GF-D8 (cell line): ENCODE measurements around the gene MIF4GD.

Source experiments
- DNase-seq: peaks from one replicate; lab custom pipeline; 2025; lab: John Stamatoyannopoulos, UW

The MIF4GD gene

GRCh38 chr17:75232786-75233185, 38.2 kb downstream of the MIF4GD start:
- no peak for DNase-seq

GRCh38 chr17:75231741-75232464, 39.1 kb downstream of the MIF4GD start:
- no peak for DNase-seq

DNA sequence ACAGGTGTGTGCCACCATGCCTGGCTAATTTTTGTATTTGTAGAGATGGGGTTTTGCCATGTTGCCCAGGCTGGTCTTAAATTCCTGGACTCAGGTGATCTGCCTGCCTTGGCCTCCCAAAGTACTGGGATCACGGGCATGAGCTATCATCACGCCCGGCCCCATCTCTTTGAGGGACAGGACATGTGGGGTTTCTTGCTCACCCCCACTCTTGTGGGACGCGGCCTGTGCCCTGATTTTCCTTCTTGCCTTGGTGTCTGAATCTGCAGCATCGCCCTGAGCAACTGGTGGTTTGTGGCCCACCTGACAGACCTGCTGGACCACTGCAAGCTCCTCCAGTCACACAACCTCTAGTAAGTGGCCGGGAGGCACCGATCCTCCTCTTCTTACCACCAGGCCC, 40.0 kb downstream of the MIF4GD start:
- no peak for DNase-seq

GRCh38 chr17:75228847-75229246, 42.2 kb downstream of the MIF4GD start:
- DNase-seq, result peak; percentile 63

DNA sequence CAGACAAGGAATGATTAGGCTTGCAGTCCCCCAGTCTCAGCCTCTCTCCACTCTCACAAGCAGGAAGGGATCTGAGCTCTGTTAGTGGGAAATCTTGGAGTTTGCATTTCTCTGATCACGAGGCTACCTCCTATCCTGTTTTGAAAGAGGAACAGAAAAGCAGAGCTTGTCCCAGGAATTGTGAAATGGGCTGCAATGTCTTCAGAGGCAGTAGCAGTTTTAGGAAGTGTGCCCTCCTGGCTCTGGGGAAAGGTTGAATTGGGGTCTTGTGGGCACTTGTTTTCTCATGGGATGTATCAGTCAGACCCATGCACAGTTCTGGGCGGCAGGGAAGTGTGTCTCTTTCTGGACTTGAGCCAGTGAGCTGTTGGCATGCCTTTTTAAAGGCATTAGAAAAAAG, 42.7 kb downstream of the MIF4GD start:
- DNase-seq, result peak; percentile 62

DNA sequence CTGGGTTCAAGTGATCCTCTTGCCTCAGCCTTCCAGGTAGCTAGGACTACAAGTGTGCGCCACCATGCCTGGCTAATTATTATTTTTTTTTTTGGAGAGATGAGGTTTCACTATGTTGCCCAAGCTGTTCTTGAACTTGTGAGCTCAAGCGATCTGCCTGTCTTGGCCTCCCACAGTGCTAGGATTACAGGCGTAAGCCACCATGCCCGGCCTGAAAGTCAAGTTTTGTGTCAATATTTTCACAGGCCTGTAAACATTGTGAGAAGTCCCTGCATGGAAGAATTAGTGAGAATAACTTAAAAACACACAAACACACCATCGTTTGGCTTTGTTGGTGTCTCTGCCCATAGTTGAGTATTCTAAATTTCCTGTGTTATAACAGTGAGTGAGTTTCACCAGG, 43.3 kb downstream of the MIF4GD start:
- DNase-seq, result no peak

DNA sequence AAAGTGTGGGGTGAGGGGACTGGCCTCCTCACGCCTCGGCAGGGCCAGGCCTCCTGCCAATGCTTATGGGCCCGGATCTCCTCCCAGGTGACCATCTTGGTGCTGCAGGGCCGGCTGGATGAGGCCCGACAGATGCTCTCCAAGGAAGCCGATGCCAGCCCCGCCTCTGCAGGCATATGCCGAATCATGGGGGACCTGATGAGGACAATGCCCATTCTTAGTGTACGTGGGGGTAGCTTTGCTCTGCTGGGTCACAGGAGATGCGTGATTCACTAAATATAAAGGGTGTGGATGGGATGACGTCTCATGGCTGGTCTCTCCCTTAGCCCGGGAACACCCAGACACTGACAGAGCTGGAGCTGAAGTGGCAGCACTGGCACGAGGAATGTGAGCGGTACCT, 46.0 kb downstream of the MIF4GD start:
- no peak for DNase-seq

DNA sequence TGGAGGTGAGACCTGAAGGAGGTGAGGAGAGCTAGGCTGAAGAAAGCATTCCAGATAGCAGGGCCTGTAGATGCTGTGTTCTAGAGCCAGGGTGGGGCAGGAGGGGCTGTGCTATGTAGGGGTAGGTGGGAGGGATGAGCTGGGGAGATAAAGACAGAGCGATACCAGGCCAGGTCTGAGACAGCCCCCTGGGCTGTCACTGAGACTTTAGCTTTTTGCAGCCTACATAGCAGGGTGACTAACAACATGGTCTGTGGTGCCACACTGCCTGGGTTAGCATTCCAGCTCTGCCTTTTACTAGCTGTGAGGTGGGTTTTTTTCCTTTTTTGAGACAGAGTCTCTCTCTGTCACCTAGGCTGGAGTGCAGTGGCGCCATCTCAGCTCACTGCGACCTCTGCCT, 51.2 kb downstream of the MIF4GD start:
- DNase-seq, result no peak

GRCh38 chr17:75218131-75218530, 52.9 kb downstream of the MIF4GD start:
- DNase-seq, result no peak
